HG03558 (cell line): ENCODE data around the gene TBC1D10A.

ENCODE experiments used
- ATAC-seq: cut with Tn5 transposase; IDR thresholded peaks from one replicate; pipeline ENCODE4 v1.9.1; 2021; ENCODE audit warnings: moderate number of reproducible peaks; ENCODE audit not compliant: unreplicated experiment; ENCODE audit errors: extremely low read depth

The TBC1D10A gene, protein sequence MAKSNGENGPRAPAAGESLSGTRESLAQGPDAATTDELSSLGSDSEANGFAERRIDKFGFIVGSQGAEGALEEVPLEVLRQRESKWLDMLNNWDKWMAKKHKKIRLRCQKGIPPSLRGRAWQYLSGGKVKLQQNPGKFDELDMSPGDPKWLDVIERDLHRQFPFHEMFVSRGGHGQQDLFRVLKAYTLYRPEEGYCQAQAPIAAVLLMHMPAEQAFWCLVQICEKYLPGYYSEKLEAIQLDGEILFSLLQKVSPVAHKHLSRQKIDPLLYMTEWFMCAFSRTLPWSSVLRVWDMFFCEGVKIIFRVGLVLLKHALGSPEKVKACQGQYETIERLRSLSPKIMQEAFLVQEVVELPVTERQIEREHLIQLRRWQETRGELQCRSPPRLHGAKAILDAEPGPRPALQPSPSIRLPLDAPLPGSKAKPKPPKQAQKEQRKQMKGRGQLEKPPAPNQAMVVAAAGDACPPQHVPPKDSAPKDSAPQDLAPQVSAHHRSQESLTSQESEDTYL

DNA sequence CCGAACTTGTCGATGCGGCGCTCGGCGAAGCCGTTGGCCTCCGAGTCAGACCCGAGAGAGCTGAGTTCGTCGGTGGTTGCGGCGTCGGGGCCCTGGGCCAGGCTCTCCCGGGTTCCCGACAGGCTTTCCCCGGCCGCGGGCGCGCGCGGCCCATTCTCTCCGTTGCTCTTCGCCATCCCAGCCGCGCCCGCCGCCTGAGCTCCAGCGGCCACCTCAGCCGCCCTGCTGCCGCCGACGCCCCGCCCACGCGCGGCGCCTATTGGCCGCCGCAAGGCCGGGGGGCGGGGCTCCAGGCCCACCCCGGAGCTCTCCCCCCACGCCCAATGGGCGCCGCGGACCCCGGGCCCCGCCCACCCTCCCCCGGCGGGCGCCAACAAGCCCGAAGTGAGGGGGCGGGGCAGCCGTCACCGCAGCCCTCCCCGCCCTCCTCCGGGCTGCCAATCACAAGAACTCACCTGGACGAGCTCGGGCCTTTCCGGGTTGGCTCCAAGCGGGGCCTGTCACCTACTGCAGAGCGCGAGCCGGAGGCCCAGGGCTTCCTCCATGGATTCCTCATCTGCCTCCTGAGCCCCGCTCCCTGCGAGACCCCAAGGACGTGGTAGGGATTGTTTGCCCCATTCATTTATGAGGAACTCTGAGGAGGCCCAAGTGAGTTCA, at the start of gene TBC1D10A:
TSS of gene TBC1D10A (minus strand) at position 236 of the 657 bp plus-strand sequence. CDS start at position 176, 60 bp downstream.
- ATAC-seq: peak; percentile 51

GRCh38 chr22:30375312-30375849, 48.6 kb upstream of the TBC1D10A start:
- no peak for ATAC-seq

DNA sequence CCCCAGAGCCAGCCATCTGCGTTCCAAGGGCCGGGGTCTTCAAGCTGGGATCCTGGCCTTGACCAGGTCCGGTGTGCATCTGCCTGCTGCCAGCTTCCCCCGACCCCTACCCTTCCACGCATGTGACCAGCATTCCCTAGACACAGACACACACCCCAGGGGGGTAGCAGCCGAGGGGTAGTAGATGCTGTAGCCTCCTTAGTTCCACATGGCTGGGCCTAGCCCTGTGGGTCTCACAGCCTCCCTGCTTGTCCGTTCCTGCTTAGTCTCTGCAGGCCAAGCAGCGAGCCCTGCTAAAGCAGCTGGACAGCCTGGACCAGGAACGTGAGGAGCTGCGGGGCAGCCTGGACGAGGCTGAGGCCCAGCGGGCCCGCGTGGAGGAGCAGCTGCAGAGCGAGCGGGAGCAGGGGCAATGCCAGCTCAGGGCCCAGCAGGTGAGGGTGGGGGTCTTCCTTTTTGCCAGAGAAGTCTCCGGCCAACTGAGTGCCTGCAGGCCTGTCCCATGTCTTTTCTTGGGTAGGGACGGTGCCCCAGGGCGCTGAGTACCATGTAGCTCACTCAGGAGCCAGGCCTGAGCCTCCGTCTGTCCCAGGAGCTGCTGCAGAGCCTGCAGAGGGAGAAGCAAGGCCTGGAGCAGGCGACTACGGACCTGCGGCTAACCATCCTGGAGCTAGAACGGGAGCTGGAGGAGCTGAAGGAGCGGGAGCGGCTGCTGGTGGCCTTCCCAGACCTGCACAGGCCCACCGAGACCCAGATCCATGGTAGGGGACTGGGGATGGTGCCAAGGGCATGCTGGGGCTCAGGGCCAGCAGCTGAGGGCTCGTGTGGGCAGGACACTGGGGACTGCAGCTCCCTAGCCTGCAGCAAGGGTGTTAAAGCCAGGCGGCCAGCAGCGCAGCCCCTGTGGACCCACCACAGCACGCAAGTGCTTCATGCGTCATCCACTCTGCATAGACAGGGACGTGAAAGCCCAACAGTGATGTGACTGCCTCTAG, 46.9 kb upstream of the TBC1D10A start:
- ATAC-seq: no peak

- ATAC-seq: no peak
These were observed 46.2 kb upstream of the TBC1D10A start for GRCh38 chr22:30372915-30373314.

DNA sequence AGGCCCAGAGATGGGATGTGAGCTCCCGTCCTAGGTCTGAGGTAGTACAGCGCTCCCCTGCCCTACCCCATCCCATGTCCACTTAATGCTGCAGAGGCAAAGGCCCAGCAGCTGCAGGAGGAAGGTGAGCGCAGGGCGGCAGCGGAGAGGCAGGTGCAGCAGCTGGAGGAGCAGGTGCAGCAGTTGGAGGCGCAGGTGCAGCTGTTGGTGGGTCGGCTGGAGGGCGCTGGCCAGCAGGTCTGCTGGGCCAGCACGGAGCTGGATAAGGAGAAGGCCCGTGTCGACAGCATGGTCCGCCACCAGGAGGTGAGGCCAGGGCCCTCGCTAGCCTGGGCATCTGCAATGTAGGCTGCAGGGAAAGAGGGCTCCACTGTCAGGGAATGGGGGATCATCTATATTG, 45.2 kb upstream of the TBC1D10A start:
- no peak for ATAC-seq

GRCh38 chr22:30371321-30371720, 44.6 kb upstream of the TBC1D10A start:
- no peak for ATAC-seq

- ATAC-seq: no peak
These were observed 44.0 kb upstream of the TBC1D10A start for GRCh38 chr22:30370641-30371230.

DNA sequence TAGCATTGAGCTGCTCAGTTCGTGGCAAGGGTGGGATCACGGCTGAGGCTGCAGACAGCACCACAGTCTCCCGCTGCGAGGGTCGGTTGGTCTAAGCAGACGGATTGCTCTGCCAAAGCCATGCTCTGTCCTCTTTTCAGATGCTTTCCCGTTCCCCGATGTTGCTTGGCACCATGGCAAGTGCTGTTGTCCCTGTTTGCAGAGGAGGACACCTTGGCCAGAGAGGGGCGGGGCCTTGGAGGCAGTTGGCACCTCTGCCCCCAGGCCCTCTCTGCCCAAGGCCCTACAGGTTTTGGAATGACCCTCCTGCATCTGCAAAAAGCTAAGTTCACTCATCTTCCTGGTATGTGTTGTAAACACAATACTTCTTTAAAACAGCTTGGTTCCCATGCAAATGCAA, 41.7 kb upstream of the TBC1D10A start:
- no peak for ATAC-seq

DNA sequence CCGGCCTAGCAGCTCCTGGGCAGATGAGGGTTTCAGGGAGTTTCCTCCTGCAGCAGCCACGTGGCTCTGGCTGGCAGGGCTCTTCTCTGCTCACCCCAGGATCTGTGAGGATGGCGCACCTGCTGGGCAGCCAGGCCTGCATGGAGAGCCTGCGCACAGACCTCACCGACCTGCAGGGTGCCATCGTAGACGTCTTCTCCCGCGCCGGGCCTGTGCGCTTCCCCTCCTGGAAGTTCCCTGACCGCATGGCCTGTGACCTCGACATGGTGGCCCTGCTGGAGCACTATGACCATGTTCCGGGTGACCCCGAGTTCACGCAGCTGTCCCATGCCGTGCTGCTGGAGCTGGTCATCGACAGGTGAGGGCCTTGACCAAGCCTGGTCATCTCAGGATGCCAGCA, 39.1 kb upstream of the TBC1D10A start:
- ATAC-seq: no peak

- ATAC-seq: no peak
These were observed 36.0 kb upstream of the TBC1D10A start for GRCh38 chr22:30362651-30363281.

DNA sequence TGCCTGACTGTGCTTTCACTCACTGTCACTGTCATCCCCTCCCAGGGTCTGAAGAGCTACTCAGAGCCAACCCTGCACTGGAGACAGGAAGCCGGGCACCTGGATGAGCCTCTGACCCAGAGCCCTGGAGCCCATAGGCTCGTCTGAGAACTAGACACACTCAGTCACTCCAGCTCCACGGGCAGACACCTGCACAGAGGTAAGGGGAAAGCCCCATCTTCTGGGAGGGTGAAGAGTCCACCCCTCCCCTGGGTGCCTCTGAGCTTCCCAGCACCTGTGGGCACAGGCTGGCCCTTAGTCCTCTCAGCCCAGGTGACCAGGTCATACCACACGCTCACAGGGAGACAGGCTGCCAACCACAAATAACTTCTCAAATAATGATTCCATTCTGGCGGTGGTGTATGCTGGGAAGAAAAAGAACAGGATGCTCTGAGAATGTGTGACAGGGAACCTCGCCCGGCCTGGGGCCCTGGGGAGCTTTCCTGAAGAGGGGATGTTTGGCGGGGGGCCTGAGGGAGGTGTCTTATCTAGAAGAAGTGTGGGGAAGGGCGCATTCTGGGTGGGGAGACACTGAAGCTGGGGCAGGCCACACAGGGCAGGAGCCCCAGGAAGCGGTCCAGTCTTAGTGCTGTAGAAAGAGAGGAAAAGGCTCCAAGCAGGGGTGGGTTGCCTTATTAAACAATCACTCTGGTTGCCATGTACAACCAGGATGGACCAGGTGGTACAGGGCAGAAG, 35.3 kb upstream of the TBC1D10A start:
- no peak for ATAC-seq

DNA sequence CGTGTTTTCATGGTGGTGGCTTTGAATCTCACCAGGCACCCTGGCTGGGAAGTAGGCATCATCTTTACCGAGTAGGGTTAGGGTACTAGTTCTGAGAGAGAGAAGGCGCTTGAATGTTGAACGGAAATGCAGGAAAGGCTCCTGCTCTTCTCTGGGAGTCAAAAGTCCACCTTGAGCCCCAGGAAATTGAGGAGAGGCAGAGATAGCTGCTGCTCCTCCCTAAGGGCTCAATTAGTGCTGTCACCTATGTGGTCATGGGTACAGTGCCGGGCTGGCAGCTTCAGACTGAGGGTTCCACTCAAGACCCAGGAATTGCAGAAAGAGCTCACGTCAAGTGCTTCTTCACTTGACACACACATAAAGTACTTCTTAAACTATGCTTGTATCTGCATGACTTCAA, 31.8 kb upstream of the TBC1D10A start:
- ATAC-seq: no peak

- no peak for ATAC-seq
These were observed 31.0 kb upstream of the TBC1D10A start for GRCh38 chr22:30357650-30358215.

- ATAC-seq: no peak
These were observed 30.5 kb upstream of the TBC1D10A start for GRCh38 chr22:30357236-30357570.

DNA sequence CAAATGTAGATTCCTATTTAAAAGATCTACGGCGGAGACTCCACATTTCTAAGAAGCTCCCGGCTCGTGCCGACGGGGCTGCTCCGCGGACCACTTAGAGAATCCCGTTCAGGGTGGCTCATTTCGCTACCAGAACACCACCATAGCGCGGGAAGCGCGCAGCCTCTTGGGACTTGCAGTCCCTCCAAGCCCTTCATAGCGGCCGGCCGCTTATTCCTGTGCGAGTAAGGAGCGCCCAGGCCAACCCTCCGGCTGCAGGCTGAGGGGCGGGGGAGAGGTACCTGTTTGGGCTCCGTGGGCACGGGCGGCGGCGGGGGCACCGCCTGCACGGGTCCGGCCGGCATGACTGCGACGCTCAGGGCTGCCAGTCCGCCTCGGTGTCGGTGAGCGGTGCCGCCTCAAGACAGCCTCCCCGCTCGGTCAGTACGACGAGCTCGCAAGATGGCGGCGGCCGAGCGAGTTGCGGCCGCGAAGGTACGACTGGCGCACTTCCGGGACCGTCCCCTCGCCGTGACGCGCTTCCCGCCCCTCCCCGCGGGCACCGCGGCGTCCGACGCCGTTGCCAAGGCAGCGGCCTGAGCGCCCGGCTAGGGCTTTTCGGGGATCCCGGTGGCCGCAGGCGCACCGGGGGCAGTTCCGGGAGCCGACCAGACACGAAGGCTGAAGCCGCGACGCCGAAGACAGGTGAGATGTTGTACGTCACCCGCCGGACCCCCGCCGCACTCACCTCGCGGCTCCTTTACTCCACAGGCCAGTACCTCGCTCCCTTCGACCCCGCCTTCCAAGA, 29.9 kb upstream of the TBC1D10A start, which contains the start of the genes CCDC157 and SF3A1:
TSS of gene CCDC157 (plus strand) at position 559 of the 787 bp plus-strand sequence. CDS start 8,994 bp downstream, outside the sequence.
TSS of gene SF3A1 (minus strand) at position 446 of the 787 bp plus-strand sequence. CDS start at position 344, 102 bp downstream.
- peak; percentile 59 for ATAC-seq

DNA sequence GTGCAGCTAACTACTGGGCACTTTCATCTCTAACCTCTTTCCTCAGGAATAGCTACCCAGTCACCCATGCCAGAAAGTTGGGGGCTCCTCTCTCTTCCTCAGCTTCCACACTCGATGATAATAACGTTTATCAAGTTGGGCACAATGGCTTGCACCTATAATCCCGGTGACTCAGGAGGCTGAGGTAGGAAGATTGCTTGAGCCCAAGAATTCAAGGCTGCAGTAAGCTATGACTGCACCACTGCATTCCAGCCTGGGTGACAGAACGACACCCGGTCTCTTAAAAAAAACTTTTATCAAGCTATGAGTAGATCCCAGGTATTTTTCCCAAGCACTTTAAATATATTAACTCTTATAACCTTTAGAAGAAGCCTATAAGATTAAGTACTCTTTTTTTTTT, 27.9 kb upstream of the TBC1D10A start:
- ATAC-seq: no peak

- ATAC-seq: no peak
These were observed 24.5 kb upstream of the TBC1D10A start for GRCh38 chr22:30351226-30351625.
